ENCODE measurements around the gene PDE4D.
"Not testable (repeated sequence)": the region's sequence is repeated elsewhere in the genome, so short reads cannot be mapped to it uniquely, and the experiment has no call there.

Gene PDE4D

GRCh38 chr5:58974601-58975000 lies 918.9 kb downstream of the PDE4D start:
- DNase-seq, result no peak

GRCh38 chr5:58974083-58974482 lies 919.4 kb downstream of the PDE4D start:
- DNase-seq, result no peak

- no peak for DNase-seq
Measured at GRCh38 chr5:58972301-58972700, 921.2 kb downstream of the PDE4D start.

GRCh38 chr5:58970766-58971165 lies 922.8 kb downstream of the PDE4D start:
- DNase-seq, result no peak

- no peak for DNase-seq
Measured at GRCh38 chr5:58969795-58970194, 923.7 kb downstream of the PDE4D start.

- DNase-seq, result no peak
Measured at GRCh38 chr5:58969253-58969652, 924.3 kb downstream of the PDE4D start.

GRCh38 chr5:58968350-58968749 lies 925.2 kb downstream of the PDE4D start:
- no peak for DNase-seq

- no peak for DNase-seq
Measured at GRCh38 chr5:58967597-58968281, 925.8 kb downstream of the PDE4D start.

- no peak for DNase-seq
Measured at GRCh38 chr5:58965677-58966414, 927.7 kb downstream of the PDE4D start.

- no peak for DNase-seq
Measured at GRCh38 chr5:58963821-58964220, 929.7 kb downstream of the PDE4D start.

GRCh38 chr5:58963361-58963760 lies 930.2 kb downstream of the PDE4D start:
- no peak for DNase-seq

GRCh38 chr5:58961631-58962280 lies 931.8 kb downstream of the PDE4D start:
- DNase-seq, result no peak

GRCh38 chr5:58958701-58959100 lies 934.8 kb downstream of the PDE4D start:
- no peak for DNase-seq

- DNase-seq, result not testable (repeated sequence)
Measured at GRCh38 chr5:58953218-58953617, 940.3 kb downstream of the PDE4D start.

GRCh38 chr5:58950224-58950623 lies 943.3 kb downstream of the PDE4D start:
- no peak for DNase-seq

- no peak for DNase-seq
Measured at GRCh38 chr5:58946230-58946629, 947.3 kb downstream of the PDE4D start.

GRCh38 chr5:58944221-58944620 lies 949.3 kb downstream of the PDE4D start:
- no peak for DNase-seq

- no peak for DNase-seq
Measured at GRCh38 chr5:58940446-58940845, 953.1 kb downstream of the PDE4D start.

- no peak for DNase-seq
Measured at GRCh38 chr5:58939664-58940063, 953.9 kb downstream of the PDE4D start.

GRCh38 chr5:58938563-58939424 lies 954.7 kb downstream of the PDE4D start:
- no peak for DNase-seq

GRCh38 chr5:58937031-58937681 lies 956.4 kb downstream of the PDE4D start:
- no peak for DNase-seq

- no peak for DNase-seq
Measured at GRCh38 chr5:58934629-58935097, 958.9 kb downstream of the PDE4D start.
